GM18505 (cell line): ENCODE data around the gene OPA1.

Experiments used
- ATAC-seq: cut with Tn5 transposase; IDR thresholded peaks from one replicate; pipeline ENCODE4 v1.9.1; 2021; ENCODE audit not compliant: unreplicated experiment
- POLR2A ChIP-seq: IDR thresholded peaks from 4 replicates; pipeline ENCODE4 v1.6.1; 2011; ENCODE audit warnings: borderline replicate concordance; ENCODE audit not compliant: insufficient read depth, insufficient read length; ENCODE audit errors: extremely low read depth

Gene OPA1

DNA sequence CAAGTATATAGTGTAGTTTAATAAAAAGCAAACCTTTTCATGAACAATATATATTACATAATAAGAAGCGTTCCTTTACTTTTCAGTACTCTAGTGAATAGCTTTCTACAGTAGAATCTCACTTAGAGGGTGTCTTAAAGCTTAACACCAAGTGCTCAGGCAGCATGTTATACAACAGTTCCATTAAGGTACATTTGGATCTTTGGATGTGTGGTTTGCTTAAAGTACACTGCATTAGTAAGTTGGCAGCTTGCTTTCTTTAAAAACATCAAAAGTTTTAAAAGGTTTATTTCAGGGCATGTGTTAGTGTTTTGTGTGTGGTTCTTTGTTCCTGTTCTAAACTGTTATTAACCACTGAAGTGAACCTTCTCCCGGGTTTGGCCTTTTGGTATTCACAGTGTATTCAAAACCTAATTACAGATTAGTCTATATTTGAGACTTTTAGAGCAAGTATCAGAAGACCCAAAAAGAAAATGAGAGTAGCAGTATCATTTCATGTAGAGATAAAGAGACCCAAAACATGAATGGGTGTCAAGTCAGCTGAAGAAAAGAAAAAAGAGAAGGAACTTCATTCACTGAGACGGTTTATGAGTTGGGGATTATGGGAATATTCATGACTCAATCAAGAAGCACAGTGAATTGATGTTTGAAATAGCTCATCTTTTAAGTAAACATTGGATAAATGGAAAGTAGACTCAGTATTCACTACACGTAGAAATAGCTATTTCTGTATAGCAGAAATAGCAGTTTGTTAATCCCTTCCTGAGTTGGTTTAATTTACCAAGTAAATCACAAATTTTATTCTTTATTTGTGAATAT lies 93.9 kb downstream of the OPA1 start:
- no peak for ATAC-seq
- no peak for TF ChIP-seq POLR2A

GRCh38 chr3:193688834-193689714 lies 96.1 kb downstream of the OPA1 start:
- no peak for ATAC-seq
- TF ChIP-seq POLR2A = no peak

DNA sequence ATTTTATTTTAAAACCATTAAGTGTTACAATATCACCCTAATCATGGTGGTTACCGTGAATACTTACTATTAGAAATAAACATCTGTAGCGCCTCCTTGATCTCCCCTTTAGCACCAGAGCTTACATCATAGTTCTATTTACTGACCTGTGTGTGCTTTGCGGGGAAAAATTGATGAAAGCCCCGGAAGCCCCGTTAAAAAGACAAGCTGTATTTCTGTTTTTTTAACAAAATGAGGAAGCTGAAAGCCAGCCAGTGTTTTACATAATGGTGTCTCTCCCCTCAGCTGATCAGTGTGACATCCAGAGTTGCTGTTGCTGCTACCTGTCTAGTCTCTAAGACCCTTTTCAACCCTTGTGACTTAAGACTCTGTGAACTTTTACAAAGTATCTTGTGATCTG lies 100.8 kb downstream of the OPA1 start:
- TF ChIP-seq POLR2A = no peak
- ATAC-seq = no peak

DNA sequence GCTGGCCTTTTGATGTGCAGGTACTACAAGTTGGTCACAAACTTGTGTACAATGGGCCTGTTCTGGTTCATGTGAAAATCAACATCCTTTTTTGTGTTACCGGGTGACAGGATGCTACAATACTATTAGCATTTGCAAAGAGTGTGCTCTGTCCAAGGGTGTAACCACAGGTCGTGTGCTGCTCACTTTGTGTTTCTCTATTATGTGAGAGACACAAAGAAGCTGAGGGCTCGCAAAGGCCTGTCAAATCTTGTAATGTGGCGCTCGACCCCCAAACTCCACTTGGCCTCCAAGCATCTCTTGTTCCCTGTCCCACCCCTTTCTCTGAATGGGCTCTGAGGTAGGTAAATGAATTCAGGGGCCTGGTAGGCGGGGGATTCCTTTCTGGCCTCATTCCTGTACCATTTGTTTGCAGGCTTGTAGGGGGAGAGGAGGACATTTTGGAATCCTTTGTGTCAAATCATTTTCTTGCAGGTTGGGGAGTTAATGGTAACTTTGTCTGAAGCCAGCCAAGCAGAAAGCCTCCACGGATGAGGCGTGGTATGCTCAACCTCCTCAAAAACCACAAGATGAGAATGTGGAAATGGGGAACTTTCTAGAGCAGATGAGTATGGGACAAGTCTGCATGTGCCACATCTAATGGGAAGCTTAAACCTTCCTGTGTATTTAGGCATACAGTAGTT lies 109.1 kb downstream of the OPA1 start:
- no peak for TF ChIP-seq POLR2A
- peak; percentile 65 for ATAC-seq

GRCh38 chr3:193702967-193703366 lies 110.0 kb downstream of the OPA1 start:
- ATAC-seq = no peak
- no peak for TF ChIP-seq POLR2A

DNA sequence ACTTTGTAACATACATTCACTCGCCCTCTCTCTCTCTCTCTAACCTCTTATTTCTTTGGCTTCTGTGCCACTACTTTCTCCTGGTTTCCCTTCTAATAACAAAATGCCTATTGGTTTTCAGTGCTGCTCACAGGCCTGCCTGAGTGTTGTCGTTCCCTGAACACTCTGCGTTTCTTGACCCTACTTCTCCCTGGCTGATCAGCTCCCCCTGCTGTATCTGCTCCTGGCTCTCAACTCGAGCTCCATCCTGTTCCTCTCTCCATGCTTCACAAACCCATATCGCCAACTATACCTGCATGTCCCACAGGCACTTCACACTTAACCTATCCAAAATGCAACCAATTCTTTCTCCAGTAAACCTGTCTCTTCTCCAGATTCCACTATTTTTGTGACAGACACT lies 111.4 kb downstream of the OPA1 start:
- TF ChIP-seq POLR2A = no peak
- ATAC-seq = no peak

DNA sequence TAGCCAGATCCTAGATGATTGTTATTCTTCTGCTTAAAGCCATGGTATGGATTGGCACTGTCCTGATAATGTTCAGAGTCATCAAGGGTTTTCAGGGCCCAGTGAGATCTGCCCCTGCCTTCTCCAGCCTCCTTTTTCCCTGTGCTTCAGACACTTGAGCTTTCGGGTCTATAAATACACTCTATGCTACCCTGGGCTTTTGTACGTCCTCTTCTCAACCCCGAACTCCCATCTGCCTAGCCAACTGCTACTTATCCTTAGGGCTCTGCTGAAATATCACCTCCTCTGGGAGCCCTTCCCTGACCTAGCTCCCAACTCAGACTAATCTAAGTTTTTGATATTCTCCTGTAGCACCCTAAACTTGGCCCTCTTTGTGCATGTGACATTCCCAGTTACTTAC lies 115.3 kb downstream of the OPA1 start:
- TF ChIP-seq POLR2A = no peak
- no peak for ATAC-seq

DNA sequence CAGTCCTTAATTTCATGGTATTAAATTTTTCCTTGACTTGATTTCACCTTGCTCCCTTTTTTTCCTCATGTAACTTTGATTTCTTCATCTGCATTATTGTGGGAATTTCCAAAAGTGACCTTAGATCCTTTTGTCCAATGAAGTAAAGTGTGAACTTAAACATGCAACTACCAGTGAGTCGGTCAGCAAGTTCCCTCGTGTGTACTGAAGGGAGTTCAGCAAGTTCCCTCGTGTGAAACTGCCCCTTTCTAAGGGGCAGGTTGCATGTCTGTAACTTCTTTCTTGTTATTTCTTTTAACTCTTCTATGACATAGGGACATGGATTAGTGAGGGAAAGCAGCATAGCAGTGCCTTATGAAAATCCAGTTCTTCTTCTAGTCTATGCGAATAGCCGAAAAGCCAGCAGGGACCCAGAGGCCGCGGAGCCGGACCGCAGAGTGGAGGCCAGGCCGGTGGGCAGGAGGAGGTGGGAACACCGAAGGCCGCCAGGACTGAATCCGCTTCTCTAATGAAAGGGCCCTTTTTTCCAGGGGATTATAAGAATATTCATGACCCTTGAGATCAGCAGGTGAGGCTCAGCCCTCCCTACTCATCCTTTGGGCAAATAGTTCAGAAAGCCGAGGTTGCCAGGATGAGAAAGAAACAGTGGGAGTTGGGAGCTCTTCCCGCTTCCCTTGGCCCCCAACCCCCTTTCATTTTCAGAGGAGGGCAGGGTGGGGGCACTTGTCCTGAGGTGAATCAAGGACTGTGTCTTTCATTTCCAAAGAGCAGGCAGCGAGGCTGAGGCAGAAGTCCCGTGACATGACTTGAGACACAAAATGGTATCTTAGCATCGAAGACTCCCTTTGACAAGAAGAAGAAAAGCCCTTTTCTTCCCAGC lies 117.5 kb downstream of the OPA1 start:
- ATAC-seq = no peak
- TF ChIP-seq POLR2A = no peak

GRCh38 chr3:193711166-193711485 lies 118.1 kb downstream of the OPA1 start:
- no peak for TF ChIP-seq POLR2A
- ATAC-seq = no peak

GRCh38 chr3:193711523-193711963 lies 118.5 kb downstream of the OPA1 start:
- no peak for TF ChIP-seq POLR2A
- ATAC-seq = no peak

DNA sequence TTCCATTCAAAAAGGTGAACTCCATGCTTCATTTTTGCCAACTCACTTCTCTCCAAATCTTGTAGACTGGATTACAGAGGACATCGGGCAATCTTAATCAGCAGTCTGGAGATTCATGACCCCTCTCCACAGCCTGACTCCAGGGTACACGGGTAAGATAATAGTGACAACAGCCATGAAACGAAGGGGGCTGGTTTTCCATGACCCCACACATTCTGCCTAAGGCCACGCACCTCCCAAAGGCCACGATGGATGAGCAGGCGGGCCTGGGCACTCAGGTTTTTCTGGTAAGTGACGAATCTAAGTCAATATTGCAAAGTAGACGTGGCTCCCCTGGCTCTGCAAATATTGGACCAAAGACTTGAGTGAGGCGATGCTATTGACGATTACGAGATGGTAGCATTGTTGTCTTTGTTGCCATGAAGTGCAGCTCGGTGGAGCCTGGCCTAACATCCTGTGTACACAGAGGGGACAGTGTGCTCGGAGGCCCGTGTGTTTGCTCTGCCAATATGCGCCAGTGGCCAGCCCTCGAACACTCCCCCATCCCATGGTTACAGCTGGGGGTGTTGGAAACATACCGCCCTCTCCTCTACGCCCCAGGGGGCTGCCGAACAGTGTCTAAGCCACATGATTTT lies 119.1 kb downstream of the OPA1 start:
- TF ChIP-seq POLR2A = no peak
- no peak for ATAC-seq

DNA sequence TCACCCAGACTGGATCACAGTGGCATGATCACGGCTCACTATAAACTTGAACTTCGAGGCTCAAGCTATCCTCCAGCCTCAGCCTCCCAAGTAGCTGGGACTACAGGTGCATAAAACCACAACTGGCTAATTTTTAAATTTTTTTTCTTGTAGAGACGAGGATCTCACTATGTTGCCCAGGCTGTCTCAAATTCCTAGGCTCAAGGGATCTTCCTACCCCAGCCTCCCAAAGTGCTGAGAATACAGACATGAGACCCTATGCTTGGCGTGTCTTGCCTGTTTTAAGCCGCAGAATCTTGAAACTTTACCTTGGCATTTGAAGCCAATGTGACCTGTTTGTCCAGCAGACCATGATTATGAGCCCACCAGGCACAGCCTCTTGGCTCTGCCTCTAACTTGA lies 119.9 kb downstream of the OPA1 start:
- ATAC-seq = no peak
- TF ChIP-seq POLR2A = no peak
